Superior temporal gyrus (tissue), 1 donor: ENCODE data around the gene MPIG6B.

Source experiments
- DNase-seq: peaks from one replicate; pipeline ENCODE4 v3.0.0-alpha.2; 2016; ENCODE audit errors: extremely low spot score

The MPIG6B gene

DNA sequence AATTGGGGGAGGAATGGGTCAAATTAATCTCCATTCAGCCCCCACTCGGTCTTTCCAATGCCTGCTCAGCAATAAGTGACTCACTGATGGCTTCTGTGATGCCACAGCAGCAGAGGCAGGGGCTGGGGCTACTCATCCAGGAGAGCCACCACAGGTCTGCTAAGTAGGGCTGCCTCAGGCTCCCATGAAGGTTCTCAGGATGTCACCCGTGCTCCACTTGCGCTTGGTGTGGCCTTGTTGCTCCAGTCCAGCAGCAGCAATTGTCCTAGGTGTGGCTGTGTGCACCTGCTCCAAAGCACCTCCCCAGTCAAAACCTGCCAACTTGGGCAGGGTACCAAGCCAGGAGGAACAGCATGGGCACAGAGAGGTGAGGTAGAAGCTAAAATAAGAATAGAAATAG is 1.0 kb upstream of the MPIG6B start:
- no peak for DNase-seq

DNA sequence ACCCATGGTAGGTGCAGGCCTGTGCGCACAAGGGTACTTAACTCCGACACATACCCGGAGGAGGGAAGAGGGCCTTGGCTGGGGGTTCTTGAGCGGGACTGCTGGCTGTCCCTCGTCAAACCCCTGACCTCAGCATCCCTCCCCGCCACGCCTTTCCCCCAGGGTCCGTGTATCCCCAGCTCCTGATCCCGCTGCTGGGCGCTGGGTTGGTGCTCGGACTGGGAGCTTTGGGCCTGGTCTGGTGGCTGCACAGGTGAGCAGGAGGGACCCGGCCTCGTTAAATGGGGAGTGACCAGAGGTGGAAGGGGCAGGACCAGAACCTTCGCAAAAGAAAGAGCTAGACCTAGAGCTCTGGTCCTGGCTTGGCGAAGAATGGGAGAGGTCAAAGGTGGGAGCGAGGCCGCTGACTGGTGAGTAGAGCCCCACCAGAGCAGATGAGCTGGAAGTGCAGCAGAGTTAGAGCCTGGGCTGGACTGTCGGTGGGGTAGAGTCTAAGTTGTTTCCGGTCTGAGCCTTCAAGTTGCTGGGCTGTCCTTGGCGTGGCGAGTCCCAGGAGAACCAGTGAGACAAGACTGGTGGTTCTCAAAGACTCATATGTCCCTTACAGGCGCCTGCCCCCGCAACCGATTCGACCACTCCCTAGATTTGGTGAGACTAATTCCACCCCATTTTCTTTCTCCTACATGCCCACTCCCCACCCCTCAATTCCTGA is 963 bp downstream of the MPIG6B start:
- DNase-seq = no peak

DNA sequence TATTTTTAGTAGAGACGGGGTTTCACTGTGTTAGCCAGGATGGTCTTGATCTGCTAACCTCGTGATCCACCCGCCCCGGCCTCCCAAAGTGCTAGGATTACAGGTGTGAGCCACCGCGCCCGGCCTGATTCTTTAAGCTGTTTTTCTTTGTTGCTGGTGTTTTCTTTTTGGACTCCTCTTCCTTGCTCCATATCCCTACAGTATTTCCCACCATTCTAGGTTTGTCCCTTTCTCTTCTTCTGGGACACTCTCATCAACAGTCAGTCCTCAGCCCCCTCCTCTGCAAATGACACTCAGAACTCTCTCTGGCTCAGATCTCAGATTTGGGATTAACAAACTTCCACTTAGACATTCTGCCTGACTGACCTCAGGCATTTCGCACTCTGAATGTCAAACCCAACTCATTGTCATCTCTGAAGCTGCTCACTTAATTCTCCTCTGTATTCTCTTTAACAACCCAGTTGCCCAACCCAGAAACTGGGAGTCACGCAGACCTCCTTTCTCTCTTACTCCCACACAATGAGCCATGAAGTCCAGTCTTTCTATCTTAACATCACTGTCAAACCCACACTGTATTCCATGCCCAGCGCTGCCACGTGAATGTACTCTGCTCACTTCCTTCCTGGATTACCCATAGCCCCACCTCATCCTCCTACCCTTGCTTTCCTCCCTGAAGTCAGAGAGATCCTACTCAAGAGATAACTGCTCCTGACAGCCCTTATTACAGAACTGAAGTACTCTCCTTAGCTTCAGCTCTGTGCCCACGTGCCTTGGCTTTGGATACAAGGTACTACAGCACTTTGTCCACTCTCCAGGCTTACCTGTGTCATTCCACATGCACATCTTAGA is 2.6 kb downstream of the MPIG6B start:
- DNase-seq = no peak

DNA sequence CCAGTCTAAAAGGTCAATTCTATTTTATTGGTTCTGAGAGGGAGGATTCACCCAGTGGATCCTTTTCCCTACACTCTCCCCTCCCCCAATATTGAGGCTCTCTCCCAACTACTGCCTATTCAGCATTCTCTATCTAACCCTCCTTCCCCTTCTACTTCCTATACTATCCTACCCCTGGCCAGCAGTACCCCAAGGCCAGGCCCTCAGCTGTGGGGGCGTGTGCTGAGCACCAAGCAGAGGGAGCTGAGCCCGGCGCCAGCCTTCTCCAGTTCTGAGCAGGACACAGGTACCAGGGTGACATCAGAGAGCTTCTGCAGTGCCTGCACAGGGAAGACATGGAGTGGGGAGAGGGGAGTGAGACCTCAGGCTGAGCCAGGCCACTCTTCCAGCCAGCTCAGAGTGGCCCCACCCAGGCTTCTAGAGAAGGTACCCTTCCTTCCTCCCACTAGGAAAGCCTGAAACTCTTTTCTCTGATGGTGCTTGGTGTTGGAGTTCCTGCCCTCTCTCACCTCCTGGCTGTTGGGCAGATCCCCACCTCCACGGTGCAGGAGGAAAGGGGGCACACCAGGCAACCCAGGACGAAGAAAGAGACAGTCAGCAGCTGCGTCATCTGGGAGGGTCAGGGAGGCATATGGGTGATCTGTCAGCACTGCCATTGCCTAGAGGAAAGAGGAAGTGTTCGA is 4.0 kb downstream of the MPIG6B start:
- no peak for DNase-seq

DNA sequence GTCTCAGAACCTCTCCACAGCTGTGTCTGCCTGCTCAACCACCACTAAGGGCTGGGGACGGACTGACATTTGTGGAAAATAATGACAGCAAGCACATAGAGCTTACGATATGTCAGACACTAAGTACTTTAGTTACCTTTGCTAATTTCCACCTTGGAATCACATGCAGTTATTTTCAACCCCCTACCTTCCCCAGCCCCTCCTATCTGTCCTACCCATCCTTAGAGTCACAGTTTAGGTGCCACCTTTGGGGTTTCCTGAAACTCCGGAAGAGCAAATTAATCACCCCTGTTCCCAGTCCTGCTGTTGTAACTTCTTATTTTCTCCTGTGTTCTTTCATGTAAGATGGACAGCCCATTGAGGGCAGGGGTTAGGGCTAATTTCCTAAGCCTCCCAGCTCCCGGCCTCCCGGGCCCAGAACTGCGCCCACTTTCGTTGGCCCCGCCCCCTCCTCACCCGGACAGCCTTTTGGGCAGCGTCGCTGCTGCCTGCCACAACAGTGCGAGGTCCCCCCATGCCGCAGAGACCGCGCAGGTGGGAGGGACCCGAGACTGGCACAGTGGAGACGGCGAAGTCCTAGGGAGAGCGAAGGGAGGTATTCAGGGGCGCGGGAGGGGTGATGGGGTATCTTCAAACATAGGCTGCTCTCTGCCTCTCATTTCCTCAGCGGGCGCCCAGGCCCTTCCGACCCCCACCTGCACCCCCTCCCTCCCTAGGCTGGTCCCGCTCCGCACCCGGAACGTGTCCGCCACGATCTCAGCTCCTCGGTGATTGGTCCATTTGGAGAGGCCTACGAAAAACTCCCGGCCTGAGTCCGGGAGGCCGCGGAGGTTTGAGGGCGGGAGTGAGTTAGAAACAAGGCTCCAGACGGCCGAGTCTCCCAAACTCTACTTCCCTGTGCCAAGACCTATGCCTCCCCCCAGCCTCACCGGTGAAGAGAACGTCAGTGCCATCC is 4.8 kb downstream of the MPIG6B start:
- no peak for DNase-seq

DNA sequence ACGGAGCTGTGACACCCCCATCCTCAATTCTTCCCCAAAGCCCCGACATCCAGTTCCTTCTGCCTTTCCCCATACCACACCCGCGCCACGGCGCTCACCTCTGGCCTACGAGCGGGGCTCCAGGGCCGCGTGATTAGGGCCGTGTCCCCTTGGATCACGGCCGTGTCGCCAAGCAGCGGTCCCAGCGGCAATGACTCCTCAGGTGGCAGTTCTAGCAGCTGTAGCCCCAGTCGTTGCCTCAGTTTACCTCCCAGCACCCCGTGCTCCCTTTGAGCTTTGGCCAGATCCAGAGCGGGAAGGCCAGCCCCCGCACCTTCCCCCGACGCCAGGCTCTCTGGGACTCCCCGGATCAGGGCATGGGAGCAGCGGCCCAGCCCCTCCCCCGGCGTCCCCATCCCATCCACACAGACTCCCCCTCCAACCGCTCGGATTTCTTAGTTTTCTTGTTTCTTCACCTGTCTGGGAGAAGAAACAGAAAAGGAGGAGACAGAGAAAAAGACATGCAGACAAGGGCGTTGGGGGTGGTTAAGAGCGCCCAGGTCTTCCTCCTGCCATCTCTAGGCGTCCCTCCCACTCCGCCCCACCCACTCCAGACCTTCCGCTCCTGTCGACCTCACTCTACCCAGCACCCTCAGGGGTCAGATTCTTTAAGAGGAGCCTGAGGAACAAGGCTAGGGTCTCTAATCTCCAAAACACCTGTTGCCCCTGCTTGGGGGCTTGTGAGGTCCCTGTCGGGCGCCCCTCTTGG is 5.8 kb downstream of the MPIG6B start, which contains the start of gene DDAH2:
TSS of gene DDAH2 (minus strand) at position 533 of the 748 bp plus-strand sequence. CDS start at position 395, 138 bp downstream.
- no peak for DNase-seq

DNA sequence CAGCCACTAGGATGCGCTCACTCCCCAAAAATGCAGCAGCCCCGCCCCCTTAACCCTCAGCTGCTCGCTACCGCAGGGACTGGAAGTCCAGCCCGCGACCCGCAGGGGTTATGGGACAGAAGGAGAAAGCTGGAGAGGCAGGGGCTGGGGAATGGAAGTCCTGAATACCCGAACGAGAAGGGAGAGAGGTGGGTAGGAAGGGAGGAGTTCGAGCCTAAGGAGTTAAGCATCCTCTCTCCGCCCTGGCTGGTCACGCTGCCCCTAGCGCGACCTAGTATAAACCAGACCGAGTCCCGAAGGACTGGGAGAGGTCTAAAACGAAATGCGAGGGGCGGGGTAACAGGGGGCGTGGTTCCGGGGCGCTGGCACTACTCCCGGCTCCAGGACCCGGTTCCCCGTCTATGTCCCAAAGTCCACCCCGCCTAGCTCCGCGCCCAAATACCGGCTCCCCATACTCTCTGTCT is 6.4 kb downstream of the MPIG6B start:
- peak; percentile 79 for DNase-seq

DNA sequence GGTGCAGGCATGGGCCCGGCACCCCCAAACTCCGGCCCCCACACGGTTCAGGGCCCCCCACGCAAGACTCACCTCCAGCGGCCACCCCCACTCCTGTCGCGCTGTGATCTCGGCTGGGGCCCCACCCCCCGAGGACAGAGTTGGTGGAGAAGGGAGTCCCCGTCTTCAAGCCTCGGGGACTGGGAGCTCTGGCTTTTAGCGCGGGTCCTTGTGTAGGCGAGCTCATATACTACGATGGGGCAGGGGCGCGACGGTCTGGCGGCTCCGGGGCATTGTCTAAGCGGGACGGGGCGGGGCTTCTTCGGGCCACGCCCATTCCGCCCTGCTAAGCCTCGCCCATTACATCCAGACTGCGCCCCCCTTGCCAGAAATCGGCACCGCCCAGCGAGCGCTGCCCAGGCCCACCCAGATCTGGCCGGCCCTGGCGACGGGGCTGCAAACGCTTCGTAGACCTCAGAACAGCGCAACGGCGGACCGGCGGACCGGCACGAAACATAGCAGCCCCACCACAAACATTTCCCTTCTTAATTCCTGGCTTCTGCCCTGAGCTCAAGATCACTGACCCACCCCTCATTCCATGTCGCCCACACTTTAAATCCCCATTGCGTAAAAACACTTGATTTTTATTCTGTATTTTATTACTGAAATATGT is 6.9 kb downstream of the MPIG6B start:
- DNase-seq = peak; percentile 64

DNA sequence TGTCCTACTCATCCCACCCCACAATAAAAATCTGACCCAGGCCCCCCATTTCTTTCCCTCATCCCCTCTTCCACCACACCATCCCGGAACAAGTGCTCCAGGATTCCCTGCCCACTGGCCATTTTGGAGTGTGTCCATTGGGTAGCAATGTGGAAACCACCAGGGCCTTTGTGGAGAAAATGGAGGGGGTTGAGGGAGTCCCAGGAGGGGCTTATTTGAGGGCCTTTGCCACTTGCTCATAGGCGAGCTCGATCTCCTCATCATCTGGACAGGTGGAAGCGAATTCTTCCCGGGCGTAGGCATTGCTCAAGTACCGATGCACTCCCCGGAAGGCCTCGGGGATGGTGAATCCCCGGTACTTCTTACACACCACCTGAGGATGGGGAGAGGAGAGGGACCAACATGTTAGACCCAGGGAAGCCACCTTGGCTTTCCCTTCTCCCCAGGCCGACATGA is 7.5 kb downstream of the MPIG6B start:
- DNase-seq = no peak

DNA sequence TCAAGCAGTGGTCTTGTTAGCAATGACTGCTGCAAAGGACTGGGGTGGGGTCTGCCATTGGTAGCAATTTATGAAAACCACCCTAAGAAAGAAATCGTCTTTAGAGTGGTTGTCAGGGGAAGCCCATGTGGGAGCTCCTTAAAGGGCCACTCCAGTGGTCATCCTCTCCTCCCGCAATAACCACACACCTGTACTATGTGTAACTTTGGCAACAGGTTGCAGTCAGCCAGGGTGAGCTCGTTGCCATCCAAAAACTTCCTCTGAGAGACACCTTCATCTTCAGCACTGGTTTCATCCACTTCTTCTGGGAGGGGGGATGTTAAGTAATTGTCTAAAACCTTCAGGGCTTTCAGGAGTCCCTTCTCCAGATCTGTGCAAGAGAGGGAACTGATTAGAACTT is 8.9 kb downstream of the MPIG6B start:
- DNase-seq = no peak

DNA sequence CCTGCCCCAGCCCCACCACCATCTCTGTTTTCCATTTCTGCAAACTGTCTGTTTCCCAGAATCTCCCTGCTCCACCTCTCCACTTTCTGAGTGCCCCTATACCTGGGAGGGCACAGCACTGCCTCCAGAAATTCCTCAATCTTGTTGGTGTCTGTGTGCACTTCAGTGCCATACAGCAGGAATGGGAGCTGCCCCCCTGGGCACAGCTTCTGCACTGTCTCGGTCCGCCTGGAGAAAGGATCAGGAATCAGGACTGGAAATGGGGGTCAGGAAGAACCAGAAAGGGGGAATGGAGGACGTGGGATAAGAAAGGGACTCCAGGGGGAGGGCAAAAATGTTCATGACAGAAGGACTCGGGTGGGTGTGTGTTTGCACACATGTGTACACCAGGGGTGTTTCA is 10.6 kb downstream of the MPIG6B start:
- DNase-seq = no peak

DNA sequence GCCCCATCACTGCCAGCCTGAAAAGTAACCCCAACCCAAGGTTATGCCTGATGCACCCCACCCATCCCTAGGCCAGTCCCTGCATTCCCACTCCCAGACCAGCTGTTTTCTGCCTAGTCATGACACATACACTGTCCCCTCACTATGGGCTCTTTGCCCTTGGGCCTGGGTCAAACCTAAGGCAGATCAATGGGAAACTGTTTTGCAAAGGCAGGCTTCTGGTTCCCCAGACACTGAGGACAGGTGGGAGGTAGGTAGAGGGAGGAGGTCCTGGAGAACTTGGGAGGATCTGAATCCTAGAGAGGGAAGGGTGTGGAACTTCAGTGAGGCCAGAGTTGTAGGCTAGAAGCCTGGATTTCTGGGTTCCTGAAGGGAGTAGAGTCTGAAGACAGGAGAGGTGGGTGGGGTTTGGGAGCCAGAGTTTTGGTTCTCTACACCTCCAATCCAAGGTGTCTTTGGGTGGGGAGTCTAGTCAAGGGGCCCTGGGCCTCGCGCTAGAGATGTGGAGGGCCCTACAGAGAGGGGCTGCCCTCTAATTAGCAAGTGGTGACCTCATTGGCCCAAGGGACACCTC is 11.2 kb downstream of the MPIG6B start:
- DNase-seq = no peak

DNA sequence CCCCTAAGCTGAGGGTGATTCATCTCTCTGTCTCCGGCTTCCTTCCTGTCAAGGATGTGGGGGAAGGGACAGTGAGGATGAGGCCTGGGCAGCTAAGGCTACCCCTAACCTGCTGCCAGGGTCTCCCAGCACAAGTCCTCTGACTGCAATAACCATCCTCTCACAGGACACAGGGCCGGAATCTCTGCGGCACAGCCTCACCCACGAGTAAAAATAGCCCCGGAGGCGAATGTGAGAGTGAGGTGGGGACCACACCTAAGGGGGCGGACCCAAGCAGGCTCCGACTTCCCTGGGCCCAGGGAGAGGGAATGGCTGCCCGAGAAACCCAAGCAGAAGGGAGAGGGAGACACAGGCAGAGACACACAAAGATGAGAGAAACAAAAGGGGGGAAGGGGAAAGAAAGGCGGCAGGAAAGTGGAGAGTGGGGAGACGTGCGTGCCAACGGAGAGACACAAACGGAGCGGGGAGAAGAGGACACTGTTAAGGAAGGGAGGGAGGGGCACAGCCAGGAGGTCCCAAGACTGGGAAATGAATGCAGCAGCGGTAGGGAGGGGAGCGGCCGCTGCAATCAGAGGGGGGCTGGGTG is 11.7 kb downstream of the MPIG6B start:
- no peak for DNase-seq

DNA sequence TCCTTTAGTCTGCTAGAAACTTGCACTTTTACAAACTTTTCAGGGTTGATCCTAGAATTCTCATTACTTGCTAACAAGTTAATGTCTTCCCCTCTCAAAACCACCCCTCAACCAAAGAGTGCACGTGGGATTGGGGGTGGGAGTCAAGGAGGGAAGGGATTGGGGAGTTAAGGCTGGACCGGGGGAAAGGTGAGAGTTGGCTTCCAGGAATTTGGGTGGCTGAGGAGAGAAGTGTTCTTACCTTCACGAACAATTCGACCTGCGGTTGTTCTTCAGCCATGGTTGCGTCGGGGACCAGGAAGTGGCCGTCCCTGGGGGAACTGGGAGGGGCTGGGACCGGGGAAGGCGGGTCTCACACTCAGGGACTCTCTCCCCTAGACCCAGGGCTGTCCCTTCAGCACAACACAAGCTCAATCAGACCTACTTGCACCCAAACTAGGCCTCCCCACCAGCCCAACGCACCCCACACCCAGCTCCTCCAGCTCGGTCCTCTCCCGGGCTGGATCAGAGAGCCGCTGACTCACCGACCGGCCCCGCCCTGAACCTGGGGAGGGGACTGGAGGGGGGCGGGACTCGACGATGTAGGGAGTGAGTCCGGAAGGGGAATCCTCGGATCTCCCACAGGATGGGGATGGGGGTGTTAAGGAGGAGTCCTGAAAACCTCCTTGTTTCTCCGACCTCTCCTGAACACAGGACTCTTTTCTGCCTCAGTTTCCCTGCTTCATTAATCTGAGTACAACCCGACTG is 13.0 kb downstream of the MPIG6B start, which contains the start of gene CLIC1:
TSS of gene CLIC1 (minus strand) at position 510 of the 747 bp plus-strand sequence. CDS start at position 280, 230 bp downstream.
- no peak for DNase-seq

DNA sequence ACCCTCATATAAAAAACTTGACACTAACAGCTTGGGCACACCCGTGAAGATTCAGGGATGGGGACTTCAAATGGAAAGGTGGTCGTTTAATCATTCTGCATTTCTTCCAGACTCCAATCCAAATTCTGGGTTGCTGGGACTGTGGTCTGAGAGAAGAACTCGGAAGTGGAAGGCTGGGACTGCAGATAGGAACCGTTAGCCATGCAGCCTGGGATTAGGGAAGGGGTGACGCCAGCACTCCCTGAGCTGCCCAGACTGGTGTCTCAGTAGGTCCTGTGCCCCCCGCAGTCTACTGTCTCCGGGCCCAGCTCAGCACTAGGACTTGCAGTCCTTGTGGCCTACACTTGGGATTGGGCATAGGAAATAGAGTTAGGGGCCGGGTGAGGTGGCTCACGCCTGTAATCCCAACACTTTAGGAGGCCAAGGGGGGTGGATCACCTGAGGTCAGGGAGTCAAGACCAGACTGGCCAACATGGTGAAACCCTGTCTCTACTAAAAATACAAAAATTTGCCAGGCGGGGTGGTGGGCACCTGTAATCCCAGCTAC is 13.7 kb downstream of the MPIG6B start:
- DNase-seq = no peak

DNA sequence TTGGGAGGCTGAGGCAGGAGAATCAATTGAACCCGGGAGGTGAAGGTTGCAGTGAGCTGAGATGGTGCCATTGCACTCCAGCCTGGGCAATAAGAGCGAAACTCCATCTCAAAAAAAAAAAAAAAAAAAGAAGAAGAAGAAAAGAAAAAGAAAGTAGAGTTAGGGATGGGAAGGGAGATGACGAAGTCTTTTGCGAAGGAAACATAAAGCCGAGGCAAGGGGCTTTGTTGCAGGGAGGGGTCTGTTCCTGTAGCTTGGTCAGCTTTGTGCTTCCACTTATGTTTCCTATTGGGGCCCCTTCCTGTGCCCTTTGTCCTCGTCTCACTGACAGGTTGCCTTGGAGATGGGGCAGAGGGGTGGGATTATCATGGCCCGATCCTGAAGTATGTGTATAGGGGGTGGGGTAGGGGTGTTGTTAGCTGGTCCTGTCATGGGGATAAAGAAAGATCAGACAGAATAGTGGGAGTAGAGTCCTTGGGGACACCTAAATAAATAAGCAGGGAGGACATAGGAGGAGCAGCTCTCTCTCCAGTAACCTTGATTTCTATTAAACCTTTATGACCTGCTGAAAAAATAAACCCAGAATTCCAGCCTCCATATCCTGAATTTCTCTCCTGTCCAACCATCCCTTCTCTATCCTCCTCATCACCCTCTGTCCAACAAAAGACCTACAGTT is 14.3 kb downstream of the MPIG6B start:
- no peak for DNase-seq
